ENCODE measurements around the gene DNAJC16. TPM values are rescaled to one million over a fixed set of nuclear protein-coding genes. Genes with fewer than 3 reads are reported as not detected.
"Not testable (repeated sequence)": the region's sequence is repeated elsewhere in the genome, so short reads cannot be mapped to it uniquely, and the experiment has no call there.

Gene DNAJC16
- total RNA-seq, 1 donor from 2014 or later: 23.6 TPM

DNA sequence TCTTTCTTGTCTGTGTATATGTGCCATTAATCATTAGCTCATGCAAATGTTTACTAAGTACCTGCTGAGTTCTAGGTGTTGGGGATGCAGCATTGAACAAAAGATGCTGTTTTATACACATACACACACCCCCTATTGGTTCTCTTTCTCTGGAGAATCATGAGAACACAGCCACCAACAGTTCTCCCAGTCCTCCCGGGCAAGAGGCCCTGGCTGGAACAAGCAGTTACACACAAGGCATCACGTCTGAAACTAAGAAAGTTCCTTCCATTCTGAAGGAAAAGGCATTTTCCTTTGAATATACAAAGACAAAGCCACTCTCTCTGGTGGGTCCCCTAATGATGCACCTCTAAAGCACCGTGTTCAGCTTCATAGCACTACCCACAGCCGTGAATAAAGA, 13.5 kb upstream of the DNAJC16 start:
- no peak overlapping the region for H3K4me3 Mint-ChIP-seq
- H3K36me3 Mint-ChIP-seq (ENCODE audit: low read depth): peaks cover 5% of the 10 kb centered on the region
- no peak for DNase-seq (ENCODE audit: low read depth, low spot score)
- no peaks in the 10 kb centered on the region for H3K9me3 Mint-ChIP-seq
- peaks cover 7% of the 10 kb centered on the region for H3K4me1 Mint-ChIP-seq
- no peak overlapping the region for H3K27ac Mint-ChIP-seq (ENCODE audit: unreplicated experiment)
- TF ChIP-seq CTCF (conservative IDR thresholded peaks at IDR 0.05): no peak
- H3K27me3 Mint-ChIP-seq (ENCODE audit: low read depth): no peaks in the 10 kb centered on the region

DNA sequence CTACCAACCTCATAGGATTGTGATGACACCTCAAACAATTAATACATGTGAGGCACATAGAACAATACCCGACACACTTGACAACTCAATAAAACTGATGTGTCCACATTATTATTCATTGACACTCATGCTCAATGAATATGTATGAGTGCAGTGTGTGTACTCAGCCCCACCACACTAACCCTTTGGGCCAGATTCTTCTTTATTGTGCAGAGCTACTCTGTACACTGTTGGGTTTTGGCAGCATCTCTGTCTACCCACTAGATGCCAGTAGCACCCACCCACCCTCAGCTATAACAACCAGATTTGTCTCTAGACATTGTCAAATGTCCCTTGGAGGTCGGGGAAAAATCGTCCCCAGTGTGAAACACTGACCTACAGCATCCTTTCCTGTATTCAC, 12.7 kb upstream of the DNAJC16 start:
- H3K27ac Mint-ChIP-seq (ENCODE audit: unreplicated experiment): no peak overlapping the region
- no peaks in the 10 kb centered on the region for H3K27me3 Mint-ChIP-seq (ENCODE audit: low read depth)

GRCh38 chr1:15514557-15514956, 12.1 kb upstream of the DNAJC16 start:
- DNase-seq (ENCODE audit: low read depth, low spot score); H3K4me3 Mint-ChIP-seq; H3K36me3 Mint-ChIP-seq (ENCODE audit: low read depth); H3K27me3 Mint-ChIP-seq (ENCODE audit: low read depth); H3K9me3 Mint-ChIP-seq; H3K27ac Mint-ChIP-seq (ENCODE audit: unreplicated experiment): not testable (repeated sequence)
- H3K4me1 Mint-ChIP-seq: peaks cover 10% of the 10 kb centered on the region

More for the DNA sequence above, 12.7 kb upstream of the DNAJC16 start:
- TF ChIP-seq CTCF (conservative IDR thresholded peaks at IDR 0.05): no peak
- Mint-ChIP-seq H3K4me1 (peaks cover 7% of the 10 kb centered on the region), H3K4me3 (no peak overlapping the region), H3K9me3 (no peaks in the 10 kb centered on the region), H3K36me3 (ENCODE audit: low read depth) (peaks cover 5% of the 10 kb centered on the region)
- no peak for DNase-seq (ENCODE audit: low read depth, low spot score)

GRCh38 chr1:15515022-15515663, 11.5 kb upstream of the DNAJC16 start:
- Mint-ChIP-seq H3K27me3 (ENCODE audit: low read depth) (no peaks in the 10 kb centered on the region), H3K9me3 (no peaks in the 10 kb centered on the region), H3K27ac (ENCODE audit: unreplicated experiment) (no peak overlapping the region), H3K4me3 (no peak overlapping the region), H3K36me3 (ENCODE audit: low read depth) (peaks cover 5% of the 10 kb centered on the region), H3K4me1 (peaks cover 11% of the 10 kb centered on the region)
- no peak for TF ChIP-seq CTCF (conservative IDR thresholded peaks at IDR 0.05)
- no peak for DNase-seq (ENCODE audit: low read depth, low spot score)

DNA sequence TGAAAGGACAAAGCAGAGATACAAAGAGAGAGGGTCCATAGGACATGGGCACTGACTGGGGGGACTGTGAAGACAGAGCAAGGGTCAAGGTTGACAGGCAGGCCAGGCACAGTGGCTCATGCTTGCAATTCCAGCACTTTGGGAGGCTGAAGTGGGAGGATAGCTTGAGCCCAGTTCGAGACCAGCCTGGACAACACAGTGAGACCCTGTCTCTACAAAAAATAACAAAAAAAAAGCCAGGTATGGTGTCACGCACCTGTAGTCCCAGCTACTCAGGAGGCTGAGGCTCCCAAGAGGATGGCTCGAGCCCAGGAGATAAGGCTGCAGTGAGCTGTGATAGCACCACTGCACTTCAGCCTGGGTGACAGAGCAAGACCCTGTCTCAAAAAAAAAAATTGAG, 7.0 kb upstream of the DNAJC16 start:
- Mint-ChIP-seq H3K9me3 (no peaks in the 10 kb centered on the region), H3K27ac (ENCODE audit: unreplicated experiment) (no peak overlapping the region)
- DNase-seq (ENCODE audit: low read depth, low spot score): no peak

GRCh38 chr1:15521206-15521906, 5.3 kb upstream of the DNAJC16 start:
- DNase-seq (ENCODE audit: low read depth, low spot score); H3K27ac Mint-ChIP-seq (ENCODE audit: unreplicated experiment); H3K36me3 Mint-ChIP-seq (ENCODE audit: low read depth); H3K9me3 Mint-ChIP-seq; H3K27me3 Mint-ChIP-seq (ENCODE audit: low read depth): not testable (repeated sequence)
- H3K4me3 Mint-ChIP-seq: peak overlapping the region; percentile 4
- H3K4me1 Mint-ChIP-seq: peaks cover 31% of the 10 kb centered on the region

More for the DNA sequence above, 7.0 kb upstream of the DNAJC16 start:
- TF ChIP-seq CTCF (conservative IDR thresholded peaks at IDR 0.05): no peak
- no peaks in the 10 kb centered on the region for H3K36me3 Mint-ChIP-seq (ENCODE audit: low read depth)
- no peak overlapping the region for H3K4me3 Mint-ChIP-seq
- H3K4me1 Mint-ChIP-seq: peaks cover 18% of the 10 kb centered on the region
- no peaks in the 10 kb centered on the region for H3K27me3 Mint-ChIP-seq (ENCODE audit: low read depth)

Data from neural crest cell (in vitro differentiated cells).